AG04449 (cell line): Measurements from ENCODE around the gene SSU72.
A peak's percentile ranks its signal among the peaks of the same experiment; 100 is the strongest.

Experiments used
- CTCF ChIA-PET: fragments of 350-600 bp; formaldehyde crosslinking; extraction: SDS; loops from one replicate; lab custom pipeline; 2021; ENCODE audit warnings: antibody characterized with exemption; lab: Yijun Ruan, JAX
- POLR2A ChIA-PET: fragments of 400-600, 350-600 bp; formaldehyde crosslinking; extraction: SDS; loops from one replicate; lab custom pipeline; 2020; ENCODE audit warnings: antibody characterized with exemption, inconsistent platforms; lab: Yijun Ruan, JAX
- DNase-seq: peaks from one replicate; pipeline ENCODE4 v3.0.0-alpha.2; 2010; ENCODE audit warnings: low read depth, low spot score
- H3K4me3 ChIP-seq: 2 replicates; pipeline ENCODE4 v1.5.1; 2011; ENCODE audit warnings: low read depth, mild to moderate bottlenecking, control low read depth, low read length
- CTCF ChIP-seq: IDR thresholded peaks from one replicate; pipeline ENCODE4 v1.5.1; 2011; ENCODE audit warnings: mild to moderate bottlenecking, moderate library complexity, low read length, control low read depth, inconsistent platforms; ENCODE audit not compliant: insufficient read depth; ENCODE audit errors: missing control alignments

The SSU72 gene

GRCh38 chr1:1553821-1554494, 20.7 kb downstream of the SSU72 start:
- H3K4me3 ChIP-seq = no peak overlapping the region
- no peak for TF ChIP-seq CTCF
- ChIA-PET POLR2A (interaction anchor here (0.6 to 0.7 kb wide), 2 partner anchors 62 to 100 kb away, joined by 3 read pairs; partner anchors contain the start of gene MIB2), CTCF (interaction anchor here (1.0 kb wide), 1 partner anchor 48 kb away, joined by 3 read pairs; no protein-coding TSS in a partner anchor)
- no peak for DNase-seq

- H3K4me3 ChIP-seq = no peak overlapping the region
- CTCF ChIA-PET = no interaction called here
- POLR2A ChIA-PET = no interaction called here
- DNase-seq = no peak
- no peak for TF ChIP-seq CTCF
Measured at GRCh38 chr1:1552263-1552639, 22.4 kb downstream of the SSU72 start.

- POLR2A ChIA-PET = no interaction called here
- TF ChIP-seq CTCF = no peak
- DNase-seq = no peak
- CTCF ChIA-PET = interaction anchor here (1.0 to 1.5 kb wide), 2 partner anchors 10 to 11 kb away, joined by 4 to 6 read pairs; no protein-coding TSS in a partner anchor
- no peak overlapping the region for H3K4me3 ChIP-seq
Measured at GRCh38 chr1:1551524-1552262, 23.0 kb downstream of the SSU72 start.

GRCh38 chr1:1550591-1551432, 23.9 kb downstream of the SSU72 start:
- DNase-seq = no peak
- CTCF ChIA-PET = interaction anchor here (1.0 to 1.5 kb wide), 2 partner anchors 9 to 12 kb away, joined by 4 to 6 read pairs; no protein-coding TSS in a partner anchor
- TF ChIP-seq CTCF = peak; percentile 38
- no peak overlapping the region for H3K4me3 ChIP-seq
- POLR2A ChIA-PET = no interaction called here

- H3K4me3 ChIP-seq = no peak overlapping the region
- no peak for TF ChIP-seq CTCF
- ChIA-PET CTCF (no interaction called here), POLR2A (no interaction called here)
- DNase-seq = no peak
Measured at GRCh38 chr1:1550087-1550486, 24.6 kb downstream of the SSU72 start.
